M059J (cell line): ENCODE measurements around the gene CFAP97D2. TPM values are rescaled to one million over a fixed set of nuclear protein-coding genes. Genes with fewer than 3 reads are reported as not detected.

ENCODE experiments used
- DNase-seq: peaks from one replicate; pipeline ENCODE4 v3.0.0-alpha.2; 2012; ENCODE audit warnings: low read depth
- total RNA-seq: library from RNA; depleted of rRNA; stranded (reverse); fragments of >200 nt; shearing (Covaris generic); gene quantifications from 2 replicates; pipeline ENCODE4 v1.2.3, GENCODE V29; 2014

CFAP97D2 gene
- total RNA-seq, 1 experiment from 2014 or later, result not detected

GRCh38 chr13:114199954-114200353 lies 20.9 kb downstream of the CFAP97D2 start:
- DNase-seq, result no peak

GRCh38 chr13:114200399-114200911 lies 21.4 kb downstream of the CFAP97D2 start:
- no peak for DNase-seq

GRCh38 chr13:114202581-114202980 lies 23.5 kb downstream of the CFAP97D2 start:
- no peak for DNase-seq

GRCh38 chr13:114203536-114203935 lies 24.5 kb downstream of the CFAP97D2 start:
- no peak for DNase-seq

- no peak for DNase-seq
Measured at GRCh38 chr13:114204894-114205293, 25.8 kb downstream of the CFAP97D2 start.

- no peak for DNase-seq
Measured at GRCh38 chr13:114208134-114208533, 29.1 kb downstream of the CFAP97D2 start.

GRCh38 chr13:114211446-114212157 lies 32.5 kb downstream of the CFAP97D2 start:
- DNase-seq, result no peak

GRCh38 chr13:114212158-114212495 lies 33.1 kb downstream of the CFAP97D2 start:
- peak; percentile 61 for DNase-seq

- no peak for DNase-seq
Measured at GRCh38 chr13:114213980-114214379, 34.9 kb downstream of the CFAP97D2 start.

GRCh38 chr13:114219392-114219791 lies 40.3 kb downstream of the CFAP97D2 start:
- no peak for DNase-seq

- no peak for DNase-seq
Measured at GRCh38 chr13:114222461-114222968, 43.5 kb downstream of the CFAP97D2 start.

GRCh38 chr13:114224201-114224600 lies 45.1 kb downstream of the CFAP97D2 start:
- no peak for DNase-seq

GRCh38 chr13:114225610-114226009 lies 46.6 kb downstream of the CFAP97D2 start:
- DNase-seq, result no peak

- no peak for DNase-seq
Measured at GRCh38 chr13:114226088-114226487, 47.0 kb downstream of the CFAP97D2 start.

- DNase-seq, result peak; percentile 74
Measured at GRCh38 chr13:114226699-114227323, 47.8 kb downstream of the CFAP97D2 start.

- DNase-seq, result no peak
Measured at GRCh38 chr13:114227528-114227927, 48.5 kb downstream of the CFAP97D2 start.

GRCh38 chr13:114228176-114228575 lies 49.1 kb downstream of the CFAP97D2 start:
- no peak for DNase-seq

- no peak for DNase-seq
Measured at GRCh38 chr13:114229506-114229905, 50.4 kb downstream of the CFAP97D2 start.

GRCh38 chr13:114230117-114230516 lies 51.1 kb downstream of the CFAP97D2 start:
- no peak for DNase-seq

GRCh38 chr13:114230575-114230974 lies 51.5 kb downstream of the CFAP97D2 start:
- DNase-seq, result no peak

GRCh38 chr13:114231886-114232285 lies 52.8 kb downstream of the CFAP97D2 start:
- DNase-seq, result no peak

- DNase-seq, result no peak
Measured at GRCh38 chr13:114234266-114234644, 55.2 kb downstream of the CFAP97D2 start.
